CD4-positive, alpha-beta T cell treated with Interleukin-4 for 4 hours (primary cell): ENCODE data around the gene NIPAL3.

ENCODE experiments used
- DNase-seq: peaks from one replicate; pipeline ENCODE4 v3.0.0-alpha.2; 2020

NIPAL3 gene

DNA sequence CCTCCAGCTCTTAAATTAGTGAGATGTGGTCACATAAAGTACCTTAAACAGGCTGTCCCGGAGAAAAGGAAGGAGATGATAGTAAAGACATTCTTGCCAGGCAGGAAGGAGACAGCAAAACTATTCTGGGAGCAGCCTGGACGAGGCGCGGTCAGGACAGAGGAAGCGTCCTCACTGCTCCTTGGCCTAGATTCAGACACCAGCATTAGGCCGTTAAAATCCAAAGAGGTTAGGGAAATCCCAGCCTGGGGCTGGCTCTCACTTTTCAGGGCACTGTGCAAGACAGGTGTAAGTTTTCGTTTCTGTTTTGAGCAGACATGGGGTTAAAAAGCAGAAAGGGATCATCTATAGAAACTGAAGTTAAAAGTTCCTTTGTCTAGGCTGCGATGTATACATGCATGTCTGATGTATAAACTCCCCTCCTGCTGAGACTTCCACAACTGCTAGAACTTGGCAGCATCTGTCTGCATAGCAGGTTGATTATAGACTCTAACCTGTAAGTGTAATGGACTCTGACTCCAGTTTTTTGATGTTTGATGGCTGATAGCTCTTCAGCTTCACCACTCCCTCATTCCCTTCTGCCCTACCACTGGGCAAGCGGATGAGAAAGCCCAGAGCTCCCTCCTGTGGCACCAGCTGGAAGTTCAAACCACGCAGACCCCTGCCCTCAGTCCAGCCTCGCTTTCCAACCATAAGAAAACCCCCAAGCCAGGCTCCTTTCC lies 23.6 kb upstream of the NIPAL3 start:
- peak; percentile 71 for DNase-seq

- DNase-seq: no peak
Measured at GRCh38 chr1:24392604-24392946, 23.0 kb upstream of the NIPAL3 start.

DNA sequence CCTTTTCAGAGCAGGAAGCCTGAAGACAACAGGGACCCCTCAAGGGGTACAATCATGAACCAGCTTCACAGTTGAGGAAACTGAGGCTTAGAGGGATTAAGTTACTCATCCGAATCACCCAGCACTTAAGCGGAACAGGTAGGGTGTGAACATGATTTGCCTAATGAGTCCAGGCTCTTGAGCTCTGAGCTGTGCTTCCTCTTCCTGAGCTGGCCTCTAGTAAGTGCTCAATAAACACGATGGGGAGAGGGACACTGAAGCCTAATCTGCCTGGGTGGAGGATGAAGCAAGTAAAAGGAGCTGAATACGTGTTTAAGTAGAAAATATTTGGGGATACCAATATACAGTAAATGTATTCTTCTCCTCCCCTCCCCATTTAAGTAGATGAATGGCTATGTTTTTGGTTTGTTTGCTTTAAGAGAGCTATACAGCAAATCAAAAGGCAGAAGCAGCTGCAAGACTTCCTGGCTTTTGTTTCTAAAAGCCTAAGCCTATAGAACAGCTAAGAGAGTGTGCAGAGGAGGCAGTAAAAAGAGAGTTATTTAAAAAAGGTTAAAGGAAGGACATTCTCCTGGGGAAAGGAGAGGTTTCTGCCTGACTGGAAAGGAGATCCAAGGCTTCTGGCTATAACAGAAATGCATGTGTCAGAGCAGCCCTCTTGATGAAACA lies 22.5 kb upstream of the NIPAL3 start:
- no peak for DNase-seq

- DNase-seq: no peak
Measured at GRCh38 chr1:24393892-24394291, 21.7 kb upstream of the NIPAL3 start.

DNA sequence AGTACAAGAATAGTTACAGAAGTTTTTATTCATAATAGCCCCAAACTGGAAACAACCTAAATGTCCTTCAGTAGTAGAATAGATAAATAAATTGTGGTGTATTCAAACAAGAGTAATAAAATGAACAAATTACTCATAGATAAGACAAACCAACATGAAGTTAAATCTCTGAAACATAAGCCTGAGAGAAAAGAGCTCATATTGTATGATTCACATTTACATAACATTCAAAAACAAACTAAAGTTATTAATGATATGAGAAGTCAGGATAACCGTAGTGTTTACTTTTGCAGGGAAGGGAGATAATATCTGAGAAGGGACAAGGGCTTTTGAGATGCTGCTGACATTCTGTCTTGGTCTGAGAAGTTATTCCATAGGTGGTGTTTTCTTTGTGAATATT lies 15.5 kb upstream of the NIPAL3 start:
- DNase-seq: no peak

GRCh38 chr1:24403806-24404205 lies 11.8 kb upstream of the NIPAL3 start:
- no peak for DNase-seq

GRCh38 chr1:24406788-24407187 lies 8.8 kb upstream of the NIPAL3 start:
- no peak for DNase-seq

- DNase-seq: no peak
Measured at GRCh38 chr1:24409535-24409934, 6.1 kb upstream of the NIPAL3 start.

GRCh38 chr1:24410750-24411149 lies 4.9 kb upstream of the NIPAL3 start:
- no peak for DNase-seq

DNA sequence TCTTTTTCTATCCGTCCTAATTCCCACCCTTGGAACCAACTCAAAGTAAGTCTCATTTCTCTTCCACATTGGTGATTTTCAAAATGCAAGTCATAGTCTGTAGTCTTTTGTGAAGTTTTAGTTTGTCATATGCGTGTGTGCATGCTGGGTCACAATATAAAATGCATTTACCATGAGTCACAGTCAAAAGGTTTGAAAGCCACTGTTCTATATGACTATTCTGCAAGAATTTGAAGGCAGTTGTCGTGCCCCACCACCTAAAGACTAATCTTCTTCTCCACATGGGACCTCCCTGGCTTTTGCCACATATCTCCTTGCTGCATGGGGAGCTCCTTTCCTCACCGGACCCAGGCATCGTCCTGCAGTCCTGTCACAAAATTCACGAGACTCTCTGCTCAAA lies 3.6 kb upstream of the NIPAL3 start:
- DNase-seq: no peak

DNA sequence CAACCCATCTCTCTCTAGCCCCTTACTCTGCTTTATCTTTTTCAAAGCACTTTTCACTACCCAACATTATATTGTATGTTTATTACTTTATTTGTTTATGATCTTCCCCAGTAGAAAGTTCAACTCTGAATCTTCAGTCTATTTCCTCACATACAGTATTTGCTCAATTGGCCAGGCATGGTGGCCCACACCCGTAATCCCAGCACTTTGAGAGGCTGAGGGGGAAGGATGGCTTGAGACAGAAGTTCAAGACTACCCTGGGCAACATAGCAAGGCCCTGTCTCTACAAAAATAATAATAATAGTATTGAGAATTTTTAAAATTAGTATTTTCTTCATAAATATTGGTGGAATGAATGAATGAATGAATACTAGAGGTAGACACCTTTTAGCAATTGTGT lies 3.2 kb upstream of the NIPAL3 start:
- DNase-seq: no peak

DNA sequence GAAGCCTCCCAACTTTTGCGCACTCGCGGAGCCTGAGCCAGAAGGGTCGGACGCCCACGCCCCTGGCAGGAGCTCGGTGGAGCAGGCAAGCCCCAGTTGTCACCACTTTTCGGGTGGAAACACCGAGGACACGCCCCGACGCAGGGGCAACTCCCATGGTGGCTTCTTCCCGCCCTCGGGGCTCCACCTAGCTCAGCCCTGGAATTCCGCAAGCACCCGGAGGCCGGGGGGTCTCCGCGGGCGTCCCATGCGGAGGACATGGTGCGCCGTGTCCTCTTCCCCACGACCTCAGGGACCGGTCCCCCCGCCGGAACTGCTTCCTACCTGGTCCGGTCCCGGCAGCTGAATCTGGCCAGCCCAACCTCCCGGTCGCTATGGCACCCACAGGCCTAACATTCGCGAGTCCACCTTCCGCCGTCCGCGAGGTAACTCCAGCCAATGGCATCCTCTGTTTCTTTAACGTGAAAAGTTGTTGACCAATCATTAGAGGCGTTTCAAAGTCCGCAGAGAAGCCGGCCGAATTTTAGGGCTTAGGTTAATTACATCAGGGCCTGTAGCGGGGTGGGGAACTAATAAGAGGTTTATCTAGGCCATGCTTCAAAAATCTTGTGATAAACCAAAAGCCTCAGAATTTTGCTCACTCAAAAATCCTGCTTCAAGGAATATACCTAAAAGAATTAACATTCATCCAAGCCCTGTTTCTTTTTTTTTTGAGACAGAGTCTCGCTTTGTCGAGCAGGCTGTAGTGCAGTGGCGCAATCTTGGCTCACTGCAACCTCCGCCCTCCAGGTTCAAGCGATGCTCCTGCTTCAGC lies 2.0 kb upstream of the NIPAL3 start, which contains the start of gene STPG1:
STPG1 (minus strand) TSS at position 433 of the 814 bp plus-strand sequence. CDS start 12,394 bp downstream, outside the sequence.
- DNase-seq: peak; percentile 89

- no peak for DNase-seq
Measured at GRCh38 chr1:24414775-24415333, 748 bp upstream of the NIPAL3 start.

DNA sequence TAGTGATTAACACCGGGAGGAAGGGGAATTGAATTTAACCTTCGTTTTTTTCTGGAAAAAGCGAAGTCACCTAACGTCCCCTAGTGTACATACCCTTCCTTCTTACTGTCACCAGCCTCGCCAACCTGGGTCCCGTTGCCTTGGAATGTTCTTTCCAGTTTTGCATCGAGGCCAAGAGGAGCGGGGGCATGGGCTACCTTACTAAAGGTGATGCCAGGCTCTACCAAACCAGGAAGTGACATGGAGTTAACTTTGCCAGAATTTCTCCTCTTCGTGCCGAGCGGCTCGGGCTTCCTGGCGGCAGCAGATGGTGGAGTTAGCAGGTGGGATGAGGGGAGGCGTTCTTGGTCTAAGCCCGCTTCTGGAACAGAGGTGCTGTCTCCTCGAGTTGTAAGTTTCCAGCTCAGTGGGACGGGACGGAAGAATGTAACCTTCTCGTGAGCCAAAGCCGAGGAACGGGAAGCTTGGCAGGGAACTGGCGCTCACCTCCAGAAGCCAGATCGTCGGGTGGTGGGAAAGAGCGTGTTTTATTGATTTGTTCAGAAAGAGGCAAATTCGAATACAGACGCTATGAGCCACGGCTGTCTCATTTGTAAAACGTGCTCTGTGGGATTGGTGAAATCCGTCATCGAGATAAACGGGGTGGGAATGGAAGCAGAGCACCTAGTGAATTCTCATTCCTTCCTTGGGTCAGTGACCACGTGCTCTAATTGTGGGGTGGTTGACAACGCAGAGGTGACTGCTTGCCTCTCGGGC lies 486 bp downstream of the NIPAL3 start:
- DNase-seq: no peak

DNA sequence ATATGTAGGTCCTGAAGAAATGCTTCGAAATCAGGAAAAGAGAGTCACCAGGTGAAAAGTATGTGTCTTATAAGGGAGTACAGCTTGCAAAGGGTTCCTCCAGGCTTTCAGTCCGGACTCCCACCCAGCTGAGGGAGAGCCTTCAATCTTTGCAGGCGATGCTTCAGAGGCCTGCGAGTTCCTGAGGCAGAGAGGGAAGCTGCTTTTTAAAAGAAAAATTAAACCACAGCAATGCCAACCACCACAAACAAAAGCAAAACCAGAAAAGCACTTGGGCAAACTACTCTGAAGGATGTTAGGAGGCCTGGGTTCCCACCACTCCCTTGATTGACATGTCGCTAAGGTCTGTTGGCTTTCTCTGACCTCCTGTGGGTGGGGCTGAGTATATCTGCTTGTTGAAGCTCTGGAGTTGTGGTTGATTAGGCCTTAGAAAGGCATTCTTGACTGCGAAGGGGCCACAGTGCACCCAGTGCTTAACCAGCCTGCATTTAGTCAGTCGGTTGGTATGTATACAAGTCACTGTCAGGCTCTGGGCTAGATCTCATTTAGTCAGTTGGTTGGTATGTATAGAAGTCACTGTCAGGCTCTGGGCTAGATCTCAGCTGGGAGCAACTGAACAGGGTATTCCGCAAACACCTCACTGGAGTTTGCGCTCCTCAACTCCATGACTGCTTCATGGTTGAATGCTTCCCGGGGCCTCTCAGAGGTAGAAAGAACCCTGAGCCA lies 1.2 kb downstream of the NIPAL3 start:
- DNase-seq: peak; percentile 64

DNA sequence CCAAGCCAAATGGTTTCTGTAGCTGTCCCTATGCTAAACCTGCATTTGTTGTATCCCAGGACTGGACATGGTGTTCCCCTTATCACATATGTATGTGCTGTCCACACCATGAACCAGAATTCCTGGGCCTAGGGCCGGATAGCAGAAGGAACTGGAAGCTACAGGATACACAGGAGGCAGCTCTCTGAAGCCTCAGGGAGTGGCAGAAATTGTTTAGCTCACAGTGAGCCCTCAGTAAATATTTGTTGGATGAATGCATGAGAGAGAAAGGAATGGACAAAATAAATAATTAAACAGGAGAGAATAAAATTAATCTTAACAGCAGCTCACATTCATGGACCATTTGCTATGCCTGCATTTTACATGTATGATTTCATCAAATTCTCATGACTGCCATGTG lies 2.1 kb downstream of the NIPAL3 start:
- DNase-seq: no peak

GRCh38 chr1:24418898-24419628 lies 3.5 kb downstream of the NIPAL3 start:
- DNase-seq: no peak

DNA sequence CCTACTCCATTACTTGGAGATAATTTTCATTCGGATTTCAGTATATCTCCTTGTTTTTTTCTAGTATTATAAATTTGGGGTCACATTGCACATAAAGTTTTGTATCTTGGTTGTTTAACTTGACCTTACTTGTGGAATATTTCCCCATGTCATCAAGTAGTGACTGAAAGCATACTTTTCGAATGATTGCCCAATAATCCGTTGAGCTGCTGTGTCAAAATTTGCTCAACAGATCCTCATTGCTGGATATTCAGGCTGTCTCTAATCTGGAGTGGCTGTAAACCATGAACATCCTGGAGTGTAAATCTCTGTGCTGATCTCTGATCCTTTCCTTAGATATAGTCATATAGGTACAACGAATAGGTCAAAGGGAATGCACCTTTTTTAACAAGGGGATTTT lies 4.9 kb downstream of the NIPAL3 start:
- DNase-seq: no peak

GRCh38 chr1:24421502-24421901 lies 5.9 kb downstream of the NIPAL3 start:
- no peak for DNase-seq

DNA sequence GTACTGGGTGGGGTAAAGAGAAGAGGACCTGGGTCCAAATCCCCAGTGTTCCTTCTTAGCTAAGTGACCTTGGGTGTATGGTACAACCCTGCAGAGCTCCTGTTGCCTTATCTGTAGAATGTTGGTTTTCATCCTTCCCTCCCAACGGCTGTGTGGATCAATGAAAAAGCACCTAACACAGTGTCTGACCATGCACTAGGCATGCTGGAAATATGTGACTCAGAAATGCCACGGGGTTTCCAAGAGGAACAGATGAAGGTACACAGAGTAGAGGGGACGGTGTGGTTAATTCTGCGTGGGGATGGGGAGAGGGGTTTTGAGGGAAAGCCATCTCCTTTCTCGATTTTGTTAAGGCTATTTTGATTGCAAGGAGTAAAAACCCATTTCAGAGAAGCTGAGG lies 8.6 kb downstream of the NIPAL3 start:
- DNase-seq: no peak

DNA sequence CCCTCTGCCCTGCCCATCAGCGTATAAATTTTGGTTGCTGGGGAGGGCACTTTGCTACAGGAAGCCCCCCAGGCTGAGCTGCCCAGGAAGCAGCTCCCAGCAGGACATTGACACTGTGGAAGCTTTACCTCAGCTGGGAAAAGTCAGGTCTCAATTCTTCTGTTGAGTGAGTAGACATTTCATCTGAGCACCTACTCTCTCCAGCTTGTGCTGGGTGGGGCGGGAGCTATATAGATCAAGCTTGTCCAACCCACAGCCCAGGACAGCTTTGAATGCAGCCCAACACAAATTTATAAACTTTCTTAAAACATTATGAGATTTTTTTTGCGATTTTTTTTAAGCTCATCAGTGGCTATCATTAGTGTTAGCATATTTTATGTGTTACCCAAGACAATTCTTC lies 9.4 kb downstream of the NIPAL3 start:
- DNase-seq: no peak
